HCT116 (cell line): ENCODE measurements around the gene CLTA. TPM values are rescaled to one million over a fixed set of nuclear protein-coding genes. Genes with fewer than 3 reads are reported as not detected.

Source experiments
- ATAC-seq: fragments of 200-7000 bp; cut with Tn5 transposase; 2 replicates; pipeline ENCODE4 v1.9.1; 2020; ENCODE audit warnings: mild to moderate bottlenecking, moderate library complexity
- BruUV-seq: library from RNA; stranded (reverse); fragments of 400-500 nt; replicated peaks from 2 replicates; lab custom pipeline; 2021; lab: Mats Ljungman, UMichigan
- CTCF ChIA-PET: fragments of 300-600 bp; sonication (Branson Sonifier 250); formaldehyde crosslinking; loops from one replicate; lab custom pipeline; 2021; ENCODE audit warnings: antibody characterized with exemption; lab: Charles Lee
- POLR2A ChIA-PET: fragments of 300-600, 350-600 bp; sonication (Branson Sonifier 250); formaldehyde crosslinking; loops from one replicate; lab custom pipeline; 2021; ENCODE audit warnings: antibody characterized with exemption; lab: Charles Lee
- RAD21 ChIA-PET, 2 experiments: fragments of 300-600 bp; sonication (Branson Sonifier 250); formaldehyde crosslinking; loops; one replicate each; lab custom pipeline; 2023; ENCODE audit warnings: low total read pairs in 2 of 2; ENCODE audit not compliant: uncharacterized antibody in 2 of 2, unreplicated experiment in 2 of 2, low non-redundant PET in 1 of 2; lab: Charles Lee
- DNase-seq: peaks from one replicate; pipeline ENCODE4 v3.0.0-alpha.2; 2010; ENCODE audit warnings: low read depth, low spot score
- H2AFZ ChIP-seq: fragments of 200-600 bp; shearing (Covaris generic), sonication (generic); 2 replicates; pipeline ENCODE4 v1.6.1; 2017; ENCODE audit warnings: low read depth, mixed run types, mixed read lengths, antibody characterized with exemption, low read length; ENCODE audit not compliant: poor library complexity, severe bottlenecking
- H3K27ac ChIP-seq: 2 replicates; pipeline ENCODE4 v1.5.1; 2012; ENCODE audit warnings: low read depth, low read length
- H3K27me3 ChIP-seq: fragments of 200-600 bp; sonication (generic); 2 replicates; pipeline ENCODE4 v1.6.1; 2016; ENCODE audit warnings: mixed run types, low read length, mixed read lengths; ENCODE audit not compliant: insufficient read depth
- H3K36me3 ChIP-seq, 2 experiments: fragments of 200-500 bp in 1 of 2; fragments of 200-600 bp in 1 of 2; sonication (Bioruptor generic) in 1 of 2; sonication (generic) in 1 of 2; 2 replicates each; pipeline versions ENCODE4 v1.5.1 to v1.6.1; 2014 to 2016; ENCODE audit warnings: low read length in 2 of 2, inconsistent platforms in 1 of 2, mixed read lengths in 1 of 2, mixed run types in 1 of 2; ENCODE audit not compliant: insufficient read depth in 2 of 2, control insufficient read depth in 1 of 2
- H3K4me1 ChIP-seq, 2 experiments: fragments of 200-600 bp in 1 of 2; sonication (generic) in 1 of 2; 2 replicates each; pipeline versions ENCODE4 v1.5.1 to v1.6.1; 2012 to 2017; ENCODE audit warnings: low read length in 2 of 2, inconsistent platforms in 1 of 2, mild to moderate bottlenecking in 1 of 2, mixed read lengths in 1 of 2, mixed run types in 1 of 2, moderate library complexity in 1 of 2; ENCODE audit not compliant: insufficient read depth in 2 of 2, control insufficient read depth in 1 of 2
- H3K4me2 ChIP-seq: fragments of 200-600 bp; sonication (generic); 2 replicates; pipeline ENCODE4 v1.6.1; 2017; ENCODE audit warnings: mixed run types, low read length, mixed read lengths
- H3K4me3 ChIP-seq, 2 experiments: fragments of 200-600 bp in 1 of 2; sonication (generic) in 1 of 2; replicated peaks in 1 of 2; 2 replicates each; pipeline ENCODE4 v1.5.1; 2011 to 2016; ENCODE audit warnings: low read length in 2 of 2, control low read depth in 1 of 2, low read depth in 1 of 2, mild to moderate bottlenecking in 1 of 2, mixed read lengths in 1 of 2, mixed run types in 1 of 2
- H3K79me2 ChIP-seq: fragments of 200-600 bp; sonication (generic); 2 replicates; pipeline ENCODE4 v1.6.1; 2017; ENCODE audit warnings: mild to moderate bottlenecking, mixed run types, low read length, moderate library complexity, mixed read lengths; ENCODE audit not compliant: insufficient read depth
- H3K9ac ChIP-seq: fragments of 200-600 bp; sonication (generic); 2 replicates; pipeline ENCODE4 v1.6.1; 2016; ENCODE audit warnings: low read length, mixed read lengths
- H3K9me2 ChIP-seq: fragments of 200-600 bp; sonication (generic), shearing (Covaris generic); 2 replicates; pipeline ENCODE4 v1.6.1; 2017; ENCODE audit warnings: mixed run types, mild to moderate bottlenecking, moderate library complexity; ENCODE audit not compliant: insufficient read depth
- H3K9me3 ChIP-seq, 2 experiments: fragments of 200-500 bp in 1 of 2; fragments of 200-600 bp in 1 of 2; sonication (Bioruptor generic) in 1 of 2; sonication (generic) in 1 of 2; 2 replicates each; pipeline ENCODE4 v1.6.1; 2014 to 2017; ENCODE audit warnings: low read length in 2 of 2, mixed read lengths in 2 of 2, inconsistent platforms in 1 of 2, low read depth in 1 of 2, mild to moderate bottlenecking in 1 of 2, mixed run types in 1 of 2, moderate library complexity in 1 of 2; ENCODE audit not compliant: control insufficient read depth in 1 of 2, insufficient read depth in 1 of 2
- H4K20me1 ChIP-seq: fragments of 200-600 bp; sonication (generic), shearing (Covaris generic); 2 replicates; pipeline ENCODE4 v1.6.1; 2017; ENCODE audit warnings: mixed run types, mild to moderate bottlenecking, moderate library complexity; ENCODE audit not compliant: insufficient read depth
- EZH2 ChIP-seq: fragments of 200-600 bp; sonication (generic); IDR thresholded peaks from 2 replicates; pipeline ENCODE4 v1.6.1; 2017; ENCODE audit warnings: antibody characterized with exemption, mixed run types
- POLR2A ChIP-seq: IDR thresholded peaks from 2 replicates; pipeline ENCODE4 v1.7.0; 2011; ENCODE audit warnings: borderline replicate concordance; ENCODE audit not compliant: insufficient read depth, insufficient read length; ENCODE audit errors: extremely low read depth
- RAD21 ChIP-seq: IDR thresholded peaks from 2 replicates; pipeline ENCODE4 v1.6.1; 2012; ENCODE audit warnings: low read depth, mild to moderate bottlenecking
- SIN3A ChIP-seq: IDR thresholded peaks from 2 replicates; pipeline ENCODE4 v1.6.1; 2012; ENCODE audit warnings: low read depth
- TCF7L2 ChIP-seq: IDR thresholded peaks from 2 replicates; pipeline ENCODE4 v1.7.0; 2011; ENCODE audit warnings: borderline replicate concordance, inconsistent platforms; ENCODE audit not compliant: insufficient read depth, insufficient read length; ENCODE audit errors: extremely low read depth
- ZNF274 ChIP-seq: fragments of 200-500 bp; sonication (Bioruptor generic); IDR thresholded peaks from 2 replicates; pipeline ENCODE4 v1.6.1; 2014; ENCODE audit warnings: mild to moderate bottlenecking, low read depth, low read length, inconsistent platforms
- intact Hi-C: fragments of 100-400 bp; cut with micrococcal nuclease; formaldehyde crosslinking; loops from 2 replicates; pipeline ENCODE4 v1.10.0; 2022
- total RNA-seq: library from RNA; stranded (reverse); gene quantifications from one replicate; pipeline ENCODE4 v1.2.1, GENCODE V29; 2021; ENCODE audit not compliant: unreplicated experiment
- TF ChIP-seq, protein P1 (sequence below): IDR thresholded peaks from 2 replicates; pipeline ENCODE4 v1.6.1; 2011; ENCODE audit warnings: mild to moderate bottlenecking, low read length, moderate library complexity; ENCODE audit not compliant: insufficient replicate concordance; ENCODE audit errors: extremely low read depth

CLTA gene
- total RNA-seq, 1 experiment from 2014 or later: 152 TPM

DNA sequence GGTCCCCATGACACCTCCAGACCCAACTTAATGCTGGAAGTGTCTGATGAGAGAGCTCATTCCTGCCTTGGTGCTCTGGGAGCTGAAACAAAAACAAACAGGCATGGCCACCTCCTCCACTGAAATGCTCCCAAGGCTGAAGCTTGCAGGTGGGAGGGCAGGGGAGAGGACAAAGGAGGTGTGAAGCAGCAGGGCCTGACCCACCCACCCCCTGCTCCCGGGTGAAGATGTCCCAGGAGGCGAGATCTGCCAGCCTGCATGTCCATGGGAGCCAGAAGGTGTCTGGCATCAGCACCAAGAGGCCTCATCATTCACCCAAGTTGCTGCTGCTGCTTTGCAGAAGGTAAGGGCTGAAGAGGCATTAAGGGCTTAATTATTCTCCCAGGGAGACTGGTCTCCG lies 25.7 kb upstream of the CLTA start:
- BruUV-seq: no TSS peak
- Histone ChIP-seq H3K4me1 (peaks cover 0 to 15% of the 10 kb centered on the region in 2 experiments; a peak in 1 of 4 replicates), H3K9me3 (no peaks in the 10 kb centered on the region), H4K20me1 (no peaks in the 10 kb centered on the region), H3K9ac (no peak overlapping the region), H3K4me3 (no peak overlapping the region), H3K36me3 (no peaks in the 10 kb centered on the region), H3K27me3 (no peaks in the 10 kb centered on the region), H3K27ac (no peak overlapping the region), H3K4me2 (no peak overlapping the region)
- CTCF ChIA-PET: interaction anchor here (1.5 to 3.5 kb wide), 3 partner anchors 28 to 63 kb away, joined by 3 to 36 read pairs (median 6); partner anchors contain the start of gene GLIPR2
- DNase-seq: no peak
- intact Hi-C loops: loop anchor here (5.0 kb wide), 1 partner anchor 208 kb away; the partner anchor contains the start of gene OR2S2
- TF ChIP-seq, protein P1, sequence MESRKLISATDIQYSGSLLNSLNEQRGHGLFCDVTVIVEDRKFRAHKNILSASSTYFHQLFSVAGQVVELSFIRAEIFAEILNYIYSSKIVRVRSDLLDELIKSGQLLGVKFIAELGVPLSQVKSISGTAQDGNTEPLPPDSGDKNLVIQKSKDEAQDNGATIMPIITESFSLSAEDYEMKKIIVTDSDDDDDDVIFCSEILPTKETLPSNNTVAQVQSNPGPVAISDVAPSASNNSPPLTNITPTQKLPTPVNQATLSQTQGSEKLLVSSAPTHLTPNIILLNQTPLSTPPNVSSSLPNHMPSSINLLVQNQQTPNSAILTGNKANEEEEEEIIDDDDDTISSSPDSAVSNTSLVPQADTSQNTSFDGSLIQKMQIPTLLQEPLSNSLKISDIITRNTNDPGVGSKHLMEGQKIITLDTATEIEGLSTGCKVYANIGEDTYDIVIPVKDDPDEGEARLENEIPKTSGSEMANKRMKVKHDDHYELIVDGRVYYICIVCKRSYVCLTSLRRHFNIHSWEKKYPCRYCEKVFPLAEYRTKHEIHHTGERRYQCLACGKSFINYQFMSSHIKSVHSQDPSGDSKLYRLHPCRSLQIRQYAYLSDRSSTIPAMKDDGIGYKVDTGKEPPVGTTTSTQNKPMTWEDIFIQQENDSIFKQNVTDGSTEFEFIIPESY: no peak
- no peak for TF ChIP-seq TCF7L2
- TF ChIP-seq ZNF274: no peak
- TF ChIP-seq POLR2A: no peak
- TF ChIP-seq, all 23 proteins: peak for 0
- no peak for ATAC-seq
- ChIA-PET POLR2A (interaction anchor here (1.5 kb wide), 1 partner anchor 26 kb away, joined by 7 read pairs; the partner anchor contains the start of gene CLTA), RAD21 (no interaction called here)
- Histone ChIP-seq H3K79me2 (no peaks in the 10 kb centered on the region), H2AFZ (no peak overlapping the region), H3K9me2 (no peaks in the 10 kb centered on the region)

DNA sequence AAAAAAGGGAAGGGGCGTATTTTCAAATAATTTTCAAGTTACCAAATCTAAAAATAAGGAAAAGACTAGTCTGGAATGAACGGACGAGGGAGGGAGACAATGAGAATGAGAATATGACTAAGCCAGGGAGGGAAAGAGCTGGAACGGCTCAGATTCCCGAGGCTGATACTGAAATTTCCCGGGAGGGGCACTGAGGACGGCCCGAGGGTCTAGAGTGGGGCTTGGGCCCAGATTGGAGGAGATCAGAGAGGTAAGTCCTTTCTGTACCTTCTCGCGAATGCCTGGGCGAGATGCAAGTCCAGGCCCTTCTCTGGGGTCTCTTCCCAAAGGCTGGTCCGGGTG lies 24.9 kb upstream of the CLTA start:
- ATAC-seq (no peak), DNase-seq (no peak)
- Histone ChIP-seq H2AFZ (no peak overlapping the region), H3K9me2 (no peaks in the 10 kb centered on the region), H3K36me3 (no peaks in the 10 kb centered on the region), H3K4me3 (no peak overlapping the region), H3K27ac (no peak overlapping the region), H3K9me3 (no peaks in the 10 kb centered on the region), H4K20me1 (no peaks in the 10 kb centered on the region), H3K4me2 (no peak overlapping the region), H3K79me2 (no peaks in the 10 kb centered on the region), H3K4me1 (peaks cover 0 to 15% of the 10 kb centered on the region in 2 experiments; a peak in 1 of 4 replicates), H3K27me3 (no peaks in the 10 kb centered on the region), H3K9ac (no peak overlapping the region)
- BruUV-seq: no TSS peak
- ChIA-PET POLR2A (no interaction called here), RAD21 (no interaction called here), CTCF (interaction anchor here (1.5 to 3.5 kb wide), 3 partner anchors 29 to 64 kb away, joined by 3 to 36 read pairs (median 6); partner anchors contain the start of gene GLIPR2)
- no peak for TF ChIP-seq SIN3A
- no peak for TF ChIP-seq TCF7L2
- no peak for TF ChIP-seq RAD21
- TF ChIP-seq EZH2: no peak
- intact Hi-C loops: loop anchor here (1.0 to 5.0 kb wide), 3 partner anchors 62 to 208 kb away; partner anchors contain the start of gene OR2S2
